Activated CD4-positive, alpha-beta T cell treated with anti-CD3 and anti-CD28 coated beads, Interleukin-2, amount 50 U/mL, for 4 hours (primary cell): ENCODE results near the gene RNF224.

Experiments
- DNase-seq, 2 experiments: peaks; one replicate each; pipeline ENCODE4 v3.0.0-alpha.2; 2020

The RNF224 gene

DNA sequence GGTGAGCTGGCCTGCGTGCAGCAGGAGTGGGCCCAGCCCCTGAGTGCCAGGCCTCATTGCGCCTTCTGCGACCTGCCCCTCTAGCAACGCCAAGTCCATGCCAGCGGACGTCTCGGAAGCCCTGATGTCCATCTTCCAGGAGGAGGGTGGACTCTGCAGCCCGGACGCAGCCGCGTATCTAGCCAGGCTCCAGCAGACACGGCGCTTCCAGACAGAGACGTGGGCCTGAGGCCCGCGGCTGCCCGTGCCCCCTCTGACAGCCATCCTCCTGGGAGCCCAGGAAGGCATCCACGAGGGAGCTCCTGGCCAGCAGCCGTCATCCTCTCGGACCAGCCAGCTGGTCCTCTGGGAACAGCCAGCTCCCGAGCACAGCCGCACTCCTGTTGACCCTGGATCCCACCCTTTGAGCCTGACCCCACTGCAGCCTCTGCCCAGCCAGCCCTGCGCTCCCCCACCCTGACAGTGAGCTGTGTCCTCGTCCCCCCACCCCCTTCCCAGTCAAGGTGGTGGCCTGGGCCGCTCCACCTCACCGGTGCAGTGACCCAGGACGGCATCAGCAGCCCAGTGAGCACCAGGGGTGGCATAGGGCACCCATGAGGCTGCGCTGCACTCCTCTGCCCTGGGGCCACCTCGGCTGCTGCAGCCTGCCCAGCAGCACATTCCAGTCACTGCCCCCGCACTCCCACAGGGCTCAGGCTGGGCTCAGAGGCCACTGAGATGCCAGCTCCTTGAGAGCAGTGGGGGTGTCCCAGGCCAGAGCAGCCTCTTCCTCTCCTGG is 10.9 kb upstream of the RNF224 start:
- DNase-seq, result no peak

DNA sequence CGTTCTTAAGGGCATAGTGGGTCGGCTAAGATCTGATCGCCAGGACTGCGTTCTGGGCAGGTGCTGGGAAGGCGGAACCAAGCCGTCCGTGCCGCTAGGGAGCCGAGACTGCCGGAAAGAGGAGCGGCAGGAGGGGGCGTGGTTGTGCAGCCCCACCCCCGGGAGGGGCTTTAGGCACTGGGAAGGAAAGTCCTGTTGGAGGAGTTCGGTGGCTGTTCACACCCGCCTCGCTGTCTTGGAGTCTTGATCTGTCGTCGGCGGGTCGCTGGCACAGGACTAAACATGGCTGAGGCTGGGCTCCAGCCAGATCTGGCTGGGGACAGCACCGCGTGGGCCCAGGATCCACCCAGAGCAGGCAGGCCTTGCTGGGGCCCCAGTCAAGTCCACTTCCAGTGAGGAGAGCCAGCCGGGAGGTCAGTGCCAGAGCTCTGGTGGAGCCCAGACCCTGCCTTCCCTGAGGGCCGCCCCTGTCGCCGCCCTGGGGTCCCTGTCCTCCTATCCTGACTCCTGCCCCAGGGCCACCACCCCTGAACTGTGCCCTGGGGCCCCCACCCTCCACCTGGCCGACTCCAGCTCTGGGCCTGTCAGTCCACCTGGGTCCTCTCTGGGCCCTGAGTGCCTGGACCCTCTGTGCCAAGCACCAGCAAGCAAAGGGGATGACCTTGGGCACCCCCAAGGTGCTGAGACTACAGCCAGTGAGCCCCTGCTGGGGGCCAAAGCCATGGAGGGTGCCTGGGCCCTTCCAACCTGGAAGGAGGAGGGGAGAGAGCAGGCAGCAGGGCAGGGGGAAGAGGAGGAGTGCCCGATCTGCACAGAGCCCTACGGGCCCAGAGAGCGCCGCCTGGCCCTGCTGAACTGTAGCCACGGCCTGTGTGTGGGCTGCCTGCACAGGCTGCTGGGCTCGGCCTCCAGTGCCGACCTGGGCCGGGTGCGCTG is 9.8 kb upstream of the RNF224 start:
- no peak for DNase-seq

DNA sequence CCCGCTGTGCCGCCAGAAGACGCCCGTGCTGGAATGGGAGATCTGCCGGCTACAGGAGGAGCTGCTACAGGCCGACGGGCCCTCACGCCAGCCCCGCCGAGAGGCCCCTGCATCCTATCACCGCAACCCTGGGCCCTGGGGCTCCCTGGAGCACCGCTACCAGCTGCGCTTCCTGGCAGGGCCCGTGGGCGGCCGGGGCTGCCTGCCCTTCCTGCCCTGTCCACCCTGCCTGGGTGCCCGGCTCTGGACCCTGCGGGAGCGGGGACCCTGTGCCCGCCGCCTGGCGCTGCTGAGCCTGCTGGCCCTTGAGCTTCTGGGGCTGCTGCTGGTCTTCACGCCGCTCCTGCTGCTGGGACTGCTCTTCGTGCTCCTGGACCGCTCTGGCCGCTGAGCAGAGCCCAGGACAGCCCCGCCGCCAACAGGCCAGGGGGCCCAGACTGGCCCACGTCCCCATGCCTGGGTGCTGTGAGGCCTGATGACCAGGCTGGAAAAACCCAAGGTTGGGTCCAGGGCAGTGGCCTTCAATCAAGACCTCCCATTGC is 9.0 kb upstream of the RNF224 start:
- DNase-seq, result no peak

DNA sequence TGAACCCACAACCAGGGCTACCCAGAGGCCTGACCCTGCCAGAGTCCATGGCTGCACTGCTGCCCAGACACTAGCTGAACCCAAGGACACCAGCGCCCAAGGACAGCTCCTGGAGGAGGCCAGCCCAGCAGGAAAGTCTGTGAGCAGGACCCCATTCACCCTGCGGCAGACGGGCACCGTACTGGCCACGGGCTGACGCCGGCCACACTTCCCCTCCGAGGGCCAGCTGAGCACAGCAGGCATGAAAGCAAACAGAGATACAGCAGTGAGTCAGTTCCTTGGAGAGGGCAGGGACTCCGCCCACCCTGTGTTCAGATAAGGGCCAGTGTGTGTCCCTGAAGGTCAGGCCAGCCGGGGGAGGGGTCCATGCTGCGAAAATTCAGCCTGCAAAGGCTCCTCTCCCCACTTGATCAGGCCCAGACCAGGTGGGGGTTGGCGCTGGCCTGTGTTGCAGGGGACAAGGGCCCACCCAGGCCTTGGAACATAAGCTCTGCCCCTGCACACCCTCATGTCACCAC is 8.5 kb upstream of the RNF224 start:
- DNase-seq, result no peak

DNA sequence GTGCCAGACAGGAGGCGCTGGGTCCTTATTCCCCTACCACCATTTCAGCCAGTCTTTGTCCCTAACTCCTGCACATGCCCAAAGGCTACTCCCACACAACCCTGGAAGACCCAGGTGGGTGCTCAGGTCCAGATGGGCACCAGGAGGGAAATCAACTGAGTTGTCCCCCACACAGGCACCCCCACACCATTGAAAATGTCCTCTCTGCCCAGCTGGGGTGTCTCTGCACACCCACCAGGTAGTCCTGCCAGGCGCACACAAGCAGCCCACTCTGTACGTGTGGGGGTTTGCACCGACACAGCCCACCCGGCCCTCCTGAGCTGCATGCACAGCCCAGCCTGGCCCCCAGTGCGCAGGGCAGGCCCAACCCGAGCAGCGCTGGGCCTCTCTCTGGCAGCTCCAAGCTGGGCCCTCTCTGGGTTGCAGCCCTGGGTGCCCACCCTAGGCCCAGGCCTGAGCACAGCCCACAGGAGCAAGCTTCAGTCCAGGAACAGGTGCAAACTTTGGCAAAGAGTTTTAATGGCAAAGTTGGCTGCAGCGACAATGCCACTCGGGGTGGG is 7.5 kb upstream of the RNF224 start:
- DNase-seq, result no peak

DNA sequence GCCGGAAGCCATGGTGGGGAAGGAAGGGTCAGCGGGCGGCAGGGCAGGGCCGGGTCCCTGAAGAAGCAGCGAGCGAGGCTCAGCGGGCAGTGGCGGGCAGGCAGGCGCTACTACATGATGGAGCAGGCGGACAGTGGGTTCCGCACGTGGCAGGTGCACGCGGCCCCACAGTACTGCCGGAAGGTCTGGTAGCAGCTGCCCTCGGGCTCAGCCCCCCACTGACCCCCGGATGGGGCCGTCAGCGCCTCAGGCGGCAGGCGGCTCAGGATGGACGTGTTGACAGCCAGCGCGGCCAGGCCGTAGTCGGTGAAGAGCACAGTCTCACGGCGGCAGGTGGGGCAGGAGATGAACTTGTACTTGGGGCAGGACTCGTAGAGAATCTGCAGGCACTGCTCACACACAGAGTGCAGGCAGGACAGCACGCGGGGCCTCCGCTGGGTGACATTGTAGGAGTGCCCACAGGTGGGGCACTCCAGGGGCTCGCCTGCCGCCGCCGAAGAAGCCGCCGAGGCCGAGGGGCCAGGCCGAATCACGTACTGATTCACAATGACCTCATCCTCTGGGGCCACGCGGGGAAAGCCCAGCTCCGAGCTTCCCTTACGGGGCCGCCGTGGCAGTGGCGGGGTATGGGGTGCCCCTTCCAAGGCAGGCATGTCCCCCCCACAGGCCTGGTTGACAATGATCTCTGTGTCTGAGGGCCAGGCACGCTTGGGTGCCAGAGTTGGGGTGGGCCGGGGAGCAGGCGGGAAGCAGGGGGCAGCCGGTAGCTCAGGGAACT is 6.8 kb upstream of the RNF224 start:
- DNase-seq, result no peak

DNA sequence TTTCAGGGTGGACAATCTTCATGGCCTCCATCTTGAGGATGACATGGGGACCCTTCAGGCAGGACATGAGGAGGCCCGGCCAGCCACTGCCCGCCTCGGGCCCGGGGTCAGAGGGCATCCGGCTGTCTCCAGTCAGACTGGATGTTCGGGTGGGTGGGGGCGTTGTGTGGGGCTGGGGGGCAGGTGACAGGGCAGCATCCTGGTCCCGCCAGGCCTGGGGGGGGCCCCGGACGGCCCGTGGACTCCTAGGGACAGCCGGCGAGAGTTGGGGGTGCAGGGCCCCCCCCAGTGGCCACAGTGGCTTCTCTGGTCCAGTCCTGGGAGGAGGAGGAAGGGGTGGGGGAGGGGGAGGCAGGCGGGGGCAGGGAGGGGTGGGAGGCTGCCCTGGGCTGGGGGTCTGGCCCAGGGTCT is 6.2 kb upstream of the RNF224 start:
- DNase-seq, result no peak

DNA sequence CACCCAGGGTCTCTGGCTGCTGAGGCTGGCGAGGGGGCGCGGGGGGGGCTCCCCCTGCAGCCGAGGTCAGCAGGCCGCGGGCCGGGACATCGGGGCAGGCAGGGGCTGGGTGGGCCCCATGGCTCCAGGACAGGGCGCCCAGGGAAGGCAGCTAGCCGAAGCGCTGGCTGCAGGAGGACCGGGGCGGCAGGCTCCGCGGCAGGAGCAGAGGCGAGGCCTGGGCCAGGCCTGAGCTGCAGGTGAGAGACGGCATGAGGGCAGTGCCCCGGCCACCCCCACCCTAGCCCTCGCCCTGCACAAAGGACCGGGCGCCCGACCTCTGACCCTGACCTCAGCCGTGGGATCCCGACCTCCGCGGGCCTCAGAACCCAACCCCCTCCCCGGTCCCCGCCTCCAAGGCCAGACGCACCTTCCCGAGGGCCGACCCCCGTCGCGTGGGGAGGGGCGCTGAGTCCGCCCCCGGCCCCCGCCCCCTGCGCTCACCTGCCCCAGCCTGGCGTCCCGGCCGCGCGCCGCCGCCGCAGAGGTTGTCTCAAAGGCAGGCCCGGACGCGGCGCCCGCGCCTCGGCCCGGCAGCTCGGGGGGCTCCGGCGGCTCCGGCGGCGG is 5.7 kb upstream of the RNF224 start:
- no peak for DNase-seq

DNA sequence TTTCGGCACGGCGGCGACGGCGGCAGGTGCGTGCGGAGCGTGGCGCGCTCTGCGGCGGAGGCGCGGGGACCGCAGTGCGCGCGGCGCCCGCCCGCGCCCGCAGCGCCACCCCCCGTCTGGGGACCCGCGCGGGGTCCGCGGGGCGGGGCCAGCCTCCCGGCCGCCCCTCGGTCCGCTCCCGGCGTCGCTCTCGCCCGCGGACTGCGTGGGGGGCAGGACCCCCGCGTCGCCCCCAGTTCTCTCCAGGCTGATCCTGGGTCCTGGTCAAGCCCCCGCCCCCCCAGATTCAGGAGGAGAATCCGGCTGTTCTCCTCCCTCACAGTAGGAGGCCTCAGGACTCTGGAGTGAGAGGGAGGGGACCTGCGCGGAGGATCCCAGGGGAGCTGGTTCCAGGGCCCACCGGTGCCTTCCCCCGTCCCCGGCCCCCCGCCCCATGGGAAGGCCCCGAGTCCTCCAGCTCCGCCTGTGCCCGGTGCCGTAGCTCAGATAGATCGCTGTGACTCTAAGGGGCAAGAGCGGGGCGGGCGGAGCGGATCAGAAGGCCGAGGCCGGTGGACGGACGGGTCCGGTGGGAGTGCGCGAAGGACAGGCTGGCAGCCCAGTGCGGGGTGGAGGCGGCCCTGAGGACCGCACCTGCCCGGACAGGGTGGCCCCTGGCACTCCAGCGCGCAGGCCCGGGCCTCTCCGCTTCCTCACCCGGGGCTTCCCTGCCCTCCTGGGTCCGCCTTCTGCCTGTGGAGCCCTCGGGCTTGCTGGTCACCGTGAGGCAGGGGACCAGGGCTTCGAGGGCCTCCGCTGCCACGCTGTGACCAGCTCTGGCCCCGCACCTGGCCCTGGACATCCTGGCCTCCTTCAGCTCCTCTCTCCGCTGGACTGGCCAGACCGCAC is 4.9 kb upstream of the RNF224 start, which contains the start of gene RNF208:
TSS of gene RNF208 (minus strand) at position 51 of the 888 bp plus-strand sequence. CDS start 1,028 bp downstream, outside the sequence.
- DNase-seq, result no peak

DNA sequence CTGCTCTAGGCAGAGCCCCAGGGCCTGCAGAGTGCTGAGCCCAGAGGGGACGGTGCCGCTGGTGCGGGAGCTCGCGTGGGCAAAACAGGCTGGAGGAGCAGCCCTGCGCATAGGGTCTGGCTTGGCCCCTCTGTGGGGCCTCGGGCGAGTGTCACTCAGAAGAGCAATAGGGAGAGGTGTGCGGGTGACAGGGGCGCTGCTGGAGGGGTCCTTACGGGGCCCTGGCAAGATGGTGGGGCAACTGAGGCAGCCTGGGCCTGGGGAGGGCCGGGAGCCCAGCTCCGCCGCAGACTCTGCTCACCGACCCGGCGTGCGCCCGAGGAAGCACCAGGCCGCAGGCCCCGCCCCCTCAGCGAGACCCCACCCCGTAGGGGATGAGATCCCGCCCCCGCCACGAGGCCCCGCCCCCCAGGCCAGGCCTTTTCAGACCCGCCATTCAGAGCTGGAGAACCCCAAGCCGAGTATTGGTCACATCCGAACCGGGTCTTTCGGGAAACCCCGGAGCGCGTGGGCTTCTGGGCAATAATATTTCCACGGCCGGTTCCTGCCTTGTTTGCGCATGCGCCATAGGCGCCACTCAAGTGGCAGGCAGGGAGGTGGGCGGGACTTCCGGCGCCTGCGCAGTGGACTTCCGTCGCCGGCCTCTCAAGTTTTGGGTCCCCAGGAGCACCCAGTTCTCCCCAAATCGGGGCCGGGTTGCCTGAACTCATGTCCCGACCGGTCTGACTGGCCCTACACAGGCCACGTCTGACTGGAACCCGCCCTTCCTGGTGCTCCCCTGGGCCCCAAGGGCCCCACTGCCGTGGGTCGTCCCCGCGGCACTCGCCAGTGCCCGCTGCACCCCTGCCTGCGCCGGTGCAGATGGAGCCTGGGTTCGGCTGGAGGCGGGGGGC is 4.0 kb upstream of the RNF224 start:
- peak; percentile 98 to 99 for DNase-seq

DNA sequence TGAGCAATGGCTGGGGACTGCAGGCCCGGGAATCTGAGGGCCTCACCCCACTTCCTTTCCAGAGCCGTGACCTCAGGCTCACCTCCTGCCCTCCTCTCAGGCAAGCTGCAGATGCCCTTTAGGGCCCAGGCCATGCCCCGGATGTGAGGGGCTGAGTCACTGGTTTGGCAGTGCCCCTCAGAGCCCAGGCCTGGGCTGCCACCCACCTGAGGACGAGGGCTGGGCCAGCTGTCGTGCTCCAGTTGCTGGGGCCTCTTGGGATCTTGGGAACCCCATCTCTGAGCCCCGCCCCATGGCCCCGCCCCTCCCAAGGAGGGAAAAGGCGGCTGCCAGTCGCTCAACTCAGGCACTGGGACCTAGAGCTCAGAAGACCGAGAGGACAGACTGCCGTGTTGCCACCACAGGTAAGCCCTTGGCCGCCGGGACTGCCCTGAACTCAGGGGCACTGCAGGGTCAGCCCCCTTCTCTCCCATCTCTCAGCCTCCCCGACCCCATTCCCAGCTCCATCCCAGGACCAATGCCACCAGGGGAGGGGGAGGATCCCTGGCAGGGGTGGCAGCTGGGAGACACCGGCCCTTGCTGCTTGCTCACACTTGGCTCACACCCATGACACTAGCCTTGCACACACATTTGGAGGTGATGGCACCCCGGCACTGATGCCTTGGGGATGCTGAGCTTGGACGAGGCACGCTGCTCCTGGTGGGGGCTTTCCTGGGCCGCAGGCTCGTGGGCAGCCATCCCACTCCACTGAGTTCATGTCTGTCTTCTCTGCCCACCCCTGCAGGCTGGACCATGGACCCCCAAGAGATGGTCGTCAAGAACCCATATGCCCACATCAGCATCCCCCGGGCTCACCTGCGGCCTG is 2.2 kb upstream of the RNF224 start, which contains the start of gene CYSRT1:
TSS of gene CYSRT1 (plus strand) at position 345 of the 865 bp plus-strand sequence. CDS start at position 793, 448 bp downstream.
- no peak for DNase-seq

DNA sequence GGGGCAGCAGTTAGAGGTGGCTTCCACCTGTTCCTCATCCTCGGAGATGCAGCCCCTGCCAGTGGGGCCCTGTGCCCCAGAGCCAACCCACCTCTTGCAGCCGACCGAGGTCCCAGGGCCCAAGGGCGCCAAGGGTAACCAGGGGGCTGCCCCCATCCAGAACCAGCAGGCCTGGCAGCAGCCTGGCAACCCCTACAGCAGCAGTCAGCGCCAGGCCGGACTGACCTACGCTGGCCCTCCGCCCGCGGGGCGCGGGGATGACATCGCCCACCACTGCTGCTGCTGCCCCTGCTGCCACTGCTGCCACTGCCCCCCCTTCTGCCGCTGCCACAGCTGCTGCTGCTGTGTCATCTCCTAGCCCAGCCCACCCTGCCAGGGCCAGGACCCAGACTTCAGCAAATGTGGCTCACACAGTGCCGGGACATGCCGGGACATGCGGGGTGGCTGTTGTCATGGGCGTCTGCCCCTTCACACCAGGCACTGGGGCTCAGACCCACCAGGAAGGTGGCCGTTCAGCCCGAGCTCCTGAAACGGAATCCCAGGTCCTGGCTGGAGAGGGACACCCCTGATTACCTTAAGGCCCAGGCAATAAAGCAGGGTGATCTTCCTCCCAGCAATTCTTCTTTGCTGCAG is 1.5 kb upstream of the RNF224 start:
- DNase-seq, result no peak

DNA sequence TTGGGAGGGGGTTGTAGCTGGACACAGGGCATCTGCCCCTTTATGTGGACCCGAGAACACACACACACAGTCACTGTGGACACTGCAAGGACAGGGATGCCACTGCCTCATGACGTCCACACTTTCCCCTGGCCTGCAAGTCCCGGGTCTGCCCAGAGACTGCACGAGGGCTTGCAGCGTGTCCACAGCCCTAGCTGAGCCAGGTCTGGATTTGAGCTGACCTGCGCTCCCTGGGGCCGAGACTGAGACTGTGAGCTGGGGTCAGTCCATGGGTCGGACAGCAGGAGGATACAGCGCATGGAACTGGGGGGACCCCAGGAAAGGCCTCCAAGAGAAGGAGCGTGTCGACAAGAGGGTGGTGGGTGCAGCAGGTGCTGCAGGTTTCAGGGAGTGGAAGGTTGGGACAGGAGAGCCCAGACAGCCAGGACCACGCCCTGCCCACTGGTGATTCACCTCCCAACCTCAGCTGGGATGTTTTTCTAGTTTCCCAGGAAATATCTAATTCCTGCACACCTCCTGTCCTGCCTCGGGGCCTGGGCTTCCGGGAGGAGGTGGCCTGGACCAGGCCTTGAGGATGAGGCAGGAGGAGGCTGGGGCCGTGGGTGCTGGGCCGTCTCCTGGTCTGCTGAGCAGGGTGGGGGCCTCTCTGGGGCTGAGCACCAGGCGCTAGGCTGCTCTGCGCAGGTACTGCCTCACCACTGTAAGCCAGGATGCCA is 806 bp upstream of the RNF224 start:
- no peak for DNase-seq

DNA sequence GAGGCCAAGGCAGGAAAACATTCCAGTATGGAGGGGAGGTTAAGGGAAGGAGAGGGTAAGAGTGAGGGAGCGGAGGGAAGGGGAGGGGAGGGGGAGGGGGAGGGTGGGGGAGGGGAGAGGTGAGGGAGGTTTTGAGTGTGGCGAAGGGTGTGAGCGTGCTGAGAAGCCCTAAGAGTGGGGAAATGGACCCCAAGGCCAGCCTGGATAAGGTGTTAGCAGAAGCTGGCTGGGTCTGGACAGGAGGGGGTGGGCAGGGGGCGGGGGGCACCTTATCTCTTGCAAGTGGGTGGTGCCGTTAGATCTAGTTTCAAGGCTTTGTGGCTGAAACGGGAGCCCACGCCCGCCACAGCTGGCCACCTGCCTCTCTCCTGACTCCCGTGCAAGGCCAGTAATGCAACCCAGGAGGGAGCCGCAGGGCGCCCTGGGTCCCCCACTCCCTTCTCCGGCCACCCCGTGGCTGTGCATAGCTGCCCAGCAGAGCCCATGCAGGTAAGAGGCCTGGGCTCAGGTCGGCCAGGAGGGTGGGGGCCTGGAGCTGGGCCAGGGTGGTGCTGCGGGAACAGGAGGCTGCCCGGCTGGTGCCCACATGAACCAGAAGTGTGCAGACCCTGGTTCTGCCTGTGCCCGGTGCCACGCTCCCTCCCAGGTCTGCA is 677 bp downstream of the RNF224 start:
- no peak for DNase-seq

DNA sequence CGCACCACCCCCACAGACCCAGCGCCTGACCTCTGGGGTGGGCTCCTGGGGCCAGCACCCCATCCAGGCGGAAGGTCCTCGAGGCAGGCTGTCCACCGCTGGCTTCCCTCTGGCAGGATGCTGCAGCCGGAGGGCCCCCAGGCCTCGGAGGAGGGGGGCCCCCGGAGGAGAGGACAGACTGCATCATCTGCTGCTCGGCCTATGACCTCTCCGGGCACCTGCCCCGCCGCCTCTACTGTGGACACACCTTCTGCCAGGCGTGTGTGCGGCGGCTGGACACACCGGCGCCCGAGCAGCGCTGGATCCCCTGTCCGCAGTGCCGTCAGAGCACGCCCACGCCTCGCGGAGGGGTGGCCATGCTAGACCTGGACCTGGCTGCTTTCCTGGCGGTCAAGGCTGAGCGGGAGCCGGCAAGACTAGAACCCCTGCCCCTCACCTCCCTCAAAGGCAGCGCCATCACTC is 1.2 kb downstream of the RNF224 start:
- DNase-seq, result no peak
